Memory B cell (primary cell): ENCODE data around the gene FBXO3.
"Not testable (repeated sequence)": the region's sequence is repeated elsewhere in the genome, so short reads cannot be mapped to it uniquely, and the experiment has no call there.

ENCODE experiments used
- ATAC-seq: fragments of 150-1000 bp; cut with Tn5 transposase; 2 replicates; pipeline ENCODE4 v1.10.0; 2021; ENCODE audit warnings: low read depth, mild to moderate bottlenecking, moderate library complexity
- DNase-seq, 2 donors: peaks; one replicate each; pipeline ENCODE4 v3.0.0; 2022; ENCODE audit warnings: low spot score in 2 of 2
- H3K27ac Mint-ChIP-seq: one replicate; pipeline ENCODE4 v1.8.0; 2022; ENCODE audit warnings: mild to moderate bottlenecking, moderate library complexity, mixed read lengths
- H3K27me3 Mint-ChIP-seq: one replicate; pipeline ENCODE4 v1.8.0; 2022; ENCODE audit warnings: mixed read lengths
- H3K36me3 Mint-ChIP-seq: one replicate; pipeline ENCODE4 v1.8.0; 2022; ENCODE audit warnings: mild to moderate bottlenecking, mixed read lengths
- H3K4me1 Mint-ChIP-seq: one replicate; pipeline ENCODE4 v1.8.0; 2022; ENCODE audit warnings: mixed read lengths
- H3K4me3 Mint-ChIP-seq: one replicate; pipeline ENCODE4 v1.8.0; 2022; ENCODE audit warnings: mild to moderate bottlenecking, moderate library complexity, mixed read lengths
- H3K9me3 Mint-ChIP-seq: one replicate; pipeline ENCODE4 v1.8.0; 2022; ENCODE audit warnings: mixed read lengths

FBXO3 gene

DNA sequence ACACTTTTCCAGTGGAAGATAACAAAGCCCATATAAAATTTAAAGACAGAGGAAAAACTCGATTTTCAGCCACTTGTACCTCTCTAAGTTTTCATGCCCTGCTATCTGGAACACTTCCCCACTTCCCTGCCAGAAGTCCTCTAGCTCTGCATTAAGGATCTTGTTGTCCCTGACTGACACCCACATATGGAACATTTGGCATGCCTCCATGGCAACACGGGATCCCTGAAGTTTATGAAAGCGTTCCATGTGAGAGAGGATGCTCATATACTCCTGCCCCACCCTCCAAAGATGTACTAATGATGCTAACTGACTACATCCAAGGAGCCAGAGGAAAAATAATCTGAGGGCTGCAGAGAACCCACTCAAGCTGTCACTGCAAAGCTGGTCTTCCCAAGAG, 64.9 kb downstream of the FBXO3 start:
- Mint-ChIP-seq H3K27ac (no peak overlapping the region), H3K27me3 (no peaks in the 10 kb centered on the region), H3K4me1 (no peaks in the 10 kb centered on the region), H3K4me3 (no peak overlapping the region), H3K9me3 (no peaks in the 10 kb centered on the region), H3K36me3 (peaks cover 20% of the 10 kb centered on the region)
- DNase-seq (no peak), ATAC-seq (no peak)

DNA sequence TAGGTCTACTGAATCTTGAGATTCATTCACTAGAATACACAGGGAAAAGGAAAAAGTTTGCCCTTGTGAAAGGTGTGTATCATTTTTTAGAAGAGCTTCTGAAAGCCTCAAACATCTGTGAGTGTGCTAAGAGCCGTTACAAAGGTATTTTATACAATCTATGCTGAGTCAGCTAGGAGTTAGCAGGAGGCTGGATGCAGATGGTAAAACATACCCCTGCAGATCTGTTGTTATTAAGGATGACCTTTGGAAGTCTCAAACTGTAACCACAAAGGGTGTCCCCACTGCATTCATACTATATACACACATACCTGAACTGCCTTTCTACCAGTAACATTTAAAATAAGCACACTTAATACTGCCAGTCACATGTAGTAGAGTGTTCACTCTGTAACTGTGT, 65.3 kb downstream of the FBXO3 start:
- no peaks in the 10 kb centered on the region for H3K4me1 Mint-ChIP-seq
- H3K4me3 Mint-ChIP-seq = no peak overlapping the region
- H3K27me3 Mint-ChIP-seq = no peaks in the 10 kb centered on the region
- ATAC-seq (no peak), DNase-seq (no peak)
- H3K9me3 Mint-ChIP-seq = no peaks in the 10 kb centered on the region
- H3K27ac Mint-ChIP-seq = no peak overlapping the region
- peaks cover 17% of the 10 kb centered on the region for H3K36me3 Mint-ChIP-seq

DNA sequence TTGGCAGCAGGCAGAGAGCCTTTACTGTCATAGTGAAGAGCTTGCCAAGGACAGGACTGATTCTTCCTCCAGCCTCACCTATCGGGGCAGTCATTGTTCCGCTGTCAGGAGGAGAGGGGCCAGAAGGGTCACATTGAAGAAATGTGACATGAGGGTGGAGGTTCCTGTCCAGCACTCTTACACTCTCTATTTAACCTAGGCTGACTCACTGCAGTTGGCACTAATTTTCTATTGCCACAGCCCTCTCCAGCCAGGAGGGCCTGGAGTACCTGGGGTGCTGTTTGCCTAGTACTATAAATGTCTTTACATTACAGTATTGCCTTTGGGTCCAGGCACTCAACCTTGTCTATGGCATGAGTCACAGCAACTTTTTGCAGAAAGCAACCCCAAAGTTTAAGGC, 66.5 kb downstream of the FBXO3 start:
- ATAC-seq, H3K4me1 Mint-ChIP-seq, H3K27ac Mint-ChIP-seq, H3K4me3 Mint-ChIP-seq, H3K27me3 Mint-ChIP-seq, DNase-seq, H3K9me3 Mint-ChIP-seq: not testable (repeated sequence)
- peaks cover 15% of the 10 kb centered on the region for H3K36me3 Mint-ChIP-seq

DNA sequence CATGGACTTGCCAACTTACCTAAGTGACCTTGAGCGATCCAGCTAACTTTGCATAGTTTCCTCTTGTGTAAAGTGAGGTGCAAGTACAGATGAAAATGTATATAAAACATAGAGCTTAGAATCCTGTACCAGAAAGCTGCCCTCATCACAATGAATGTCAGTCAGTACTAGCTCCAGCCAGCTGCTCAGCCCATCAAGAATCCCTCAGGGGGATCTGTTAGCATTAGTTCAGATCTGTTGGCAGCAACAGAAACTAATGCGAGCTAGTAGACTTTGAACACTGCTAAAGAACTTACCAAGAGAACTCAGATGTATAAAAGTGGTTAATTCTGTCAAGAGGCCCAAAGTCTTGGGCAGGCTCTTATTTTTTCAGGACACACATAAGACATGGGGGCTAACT, 67.4 kb downstream of the FBXO3 start:
- Mint-ChIP-seq H3K4me3 (no peak overlapping the region), H3K27ac (no peak overlapping the region), H3K27me3 (no peaks in the 10 kb centered on the region), H3K4me1 (no peaks in the 10 kb centered on the region), H3K9me3 (no peaks in the 10 kb centered on the region), H3K36me3 (peaks cover 13% of the 10 kb centered on the region)
- DNase-seq = no peak
- ATAC-seq = no peak

DNA sequence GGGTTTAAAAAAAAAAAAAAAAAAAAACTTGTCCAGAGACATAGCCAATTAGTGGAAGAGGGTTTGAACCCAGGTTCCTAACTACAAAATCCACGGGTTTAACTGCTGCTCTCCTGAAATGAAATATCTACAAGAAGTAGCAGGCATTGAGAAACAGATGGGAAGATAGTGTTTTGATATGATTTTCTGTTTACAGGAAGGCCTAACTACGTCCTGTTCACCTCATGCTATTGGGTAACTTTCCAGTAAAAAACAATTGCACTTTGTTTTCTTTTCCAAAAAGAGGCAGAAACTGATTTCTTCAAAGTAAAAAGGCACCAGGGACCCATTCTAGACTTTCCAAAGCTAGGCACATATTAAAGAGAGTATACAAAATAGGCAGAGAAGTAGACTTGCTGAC, 67.8 kb downstream of the FBXO3 start:
- Mint-ChIP-seq H3K9me3 (no peaks in the 10 kb centered on the region), H3K27ac (no peak overlapping the region), H3K27me3 (no peaks in the 10 kb centered on the region), H3K4me1 (peaks cover 2% of the 10 kb centered on the region), H3K4me3 (no peak overlapping the region), H3K36me3 (peaks cover 13% of the 10 kb centered on the region)
- DNase-seq (no peak), ATAC-seq (no peak)

GRCh38 chr11:33704240-33705002, 69.9 kb downstream of the FBXO3 start:
- H3K27me3 Mint-ChIP-seq = peaks cover 2% of the 10 kb centered on the region
- no peak overlapping the region for H3K27ac Mint-ChIP-seq
- H3K4me3 Mint-ChIP-seq = no peak overlapping the region
- DNase-seq (no peak), ATAC-seq (no peak)
- peaks cover 13% of the 10 kb centered on the region for H3K4me1 Mint-ChIP-seq
- peaks cover 8% of the 10 kb centered on the region for H3K36me3 Mint-ChIP-seq
- no peaks in the 10 kb centered on the region for H3K9me3 Mint-ChIP-seq

DNA sequence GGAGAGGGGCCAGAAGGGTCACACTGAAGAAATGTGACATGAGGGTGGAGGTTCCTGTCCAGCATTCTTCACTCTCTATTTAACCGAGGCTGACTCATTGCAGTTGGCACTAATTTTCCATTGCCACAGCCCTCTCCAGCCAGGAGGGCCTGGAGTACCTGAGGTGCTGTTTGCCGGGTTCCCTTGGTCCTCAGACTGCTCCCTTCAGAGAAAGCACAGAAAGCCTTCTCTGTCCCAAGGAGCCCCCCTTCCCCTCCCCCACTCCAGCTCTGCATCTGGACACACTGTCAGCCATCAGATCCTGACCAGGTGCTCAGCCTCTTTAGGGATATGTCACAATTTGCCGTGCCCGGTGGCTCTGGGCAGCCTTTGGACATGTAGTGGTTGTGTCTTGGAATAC, 70.5 kb downstream of the FBXO3 start:
- peaks cover 2% of the 10 kb centered on the region for H3K27me3 Mint-ChIP-seq
- no peak overlapping the region for H3K27ac Mint-ChIP-seq
- DNase-seq = no peak
- H3K9me3 Mint-ChIP-seq = no peaks in the 10 kb centered on the region
- no peak overlapping the region for H3K4me3 Mint-ChIP-seq
- no peak for ATAC-seq
- H3K36me3 Mint-ChIP-seq = peaks cover 3% of the 10 kb centered on the region
- peaks cover 13% of the 10 kb centered on the region for H3K4me1 Mint-ChIP-seq

DNA sequence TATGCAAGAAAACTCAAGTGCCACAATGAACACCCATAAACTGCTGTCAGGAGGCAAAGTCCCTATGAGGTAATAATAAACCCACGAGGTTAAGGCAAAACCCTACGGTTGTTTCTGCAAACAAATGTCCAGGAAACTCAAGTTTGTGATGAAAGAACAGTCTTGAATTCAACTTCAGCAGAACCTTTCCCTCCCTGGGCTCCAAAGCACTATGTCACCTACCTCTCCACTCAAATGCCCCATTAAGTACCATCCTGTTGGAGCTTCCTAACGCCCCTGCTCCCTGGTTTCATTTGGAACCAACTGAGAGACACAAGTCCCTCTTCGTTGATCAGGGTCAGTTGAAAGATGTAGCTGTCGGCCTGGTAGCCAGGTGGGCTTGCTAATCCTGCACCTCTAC, 71.1 kb downstream of the FBXO3 start:
- no peaks in the 10 kb centered on the region for H3K9me3 Mint-ChIP-seq
- H3K4me3 Mint-ChIP-seq = no peak overlapping the region
- no peak overlapping the region for H3K27ac Mint-ChIP-seq
- H3K27me3 Mint-ChIP-seq = peaks cover 2% of the 10 kb centered on the region
- DNase-seq (no peak), ATAC-seq (no peak)
- H3K36me3 Mint-ChIP-seq = no peaks in the 10 kb centered on the region
- peaks cover 13% of the 10 kb centered on the region for H3K4me1 Mint-ChIP-seq

- DNase-seq (no peak), ATAC-seq (no peak)
Measured at GRCh38 chr11:33701302-33702230, 72.8 kb downstream of the FBXO3 start.

DNA sequence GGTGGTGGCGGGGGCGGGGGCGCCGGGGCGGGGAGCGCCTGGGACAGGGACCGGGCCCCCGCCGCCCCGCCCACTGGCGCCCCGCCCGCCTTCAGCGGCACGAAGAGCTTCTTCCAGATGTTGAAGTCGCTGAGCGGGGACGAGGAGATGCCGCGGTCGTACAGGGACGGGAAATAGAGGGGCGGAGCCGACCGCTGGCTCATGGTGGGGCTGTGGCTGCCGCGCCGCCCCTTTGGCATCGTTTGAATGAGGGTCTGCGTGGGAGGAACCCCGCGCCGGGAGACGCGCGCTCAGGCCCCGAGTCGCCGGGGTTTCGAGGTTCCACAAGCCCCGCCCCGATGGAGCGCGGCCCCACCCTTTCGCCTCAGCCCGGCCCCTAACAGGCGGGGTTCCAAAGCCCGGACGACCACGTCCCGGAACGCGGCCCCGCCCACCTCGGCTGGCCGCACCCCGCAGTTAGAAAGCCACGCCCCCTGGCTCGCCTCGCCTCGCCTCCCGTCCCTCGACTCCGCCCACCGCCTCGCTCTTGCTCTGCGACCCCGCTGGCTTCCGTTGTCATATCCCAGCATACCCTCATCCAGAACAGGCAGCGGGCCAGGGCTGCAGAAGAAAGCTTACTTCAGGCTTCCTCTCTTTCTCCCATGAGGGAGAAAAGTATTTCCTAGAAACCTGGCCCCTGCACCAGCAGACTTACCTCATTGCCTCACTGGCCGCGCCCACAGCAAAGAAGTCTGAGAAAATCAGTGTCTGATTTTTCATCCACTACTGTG, 73.6 kb downstream of the FBXO3 start, which contains the start of gene C11orf91:
TSS of gene C11orf91 (minus strand) at position 325 of the 770 bp plus-strand sequence. CDS start at position 239, 86 bp downstream.
- peak; percentile 91 to 94 for DNase-seq
- ATAC-seq = peak; percentile 91
- Mint-ChIP-seq H3K36me3 (no peaks in the 10 kb centered on the region), H3K4me1 (peaks cover 25% of the 10 kb centered on the region), H3K4me3 (peak within 1 kb of the TSS; percentile 94), H3K27ac (peak within 1 kb of the TSS; percentile 45), H3K9me3 (no peaks in the 10 kb centered on the region), H3K27me3 (peaks cover 5% of the 10 kb centered on the region)

More at GRCh38 chr11:33701302-33702230, 72.8 kb downstream of the FBXO3 start:
- peak overlapping the region; percentile 94 for H3K4me3 Mint-ChIP-seq
- H3K27ac Mint-ChIP-seq = peak overlapping the region; percentile 45
- H3K4me1 Mint-ChIP-seq = peaks cover 21% of the 10 kb centered on the region
- peaks cover 2% of the 10 kb centered on the region for H3K27me3 Mint-ChIP-seq
- no peaks in the 10 kb centered on the region for H3K36me3 Mint-ChIP-seq
- no peaks in the 10 kb centered on the region for H3K9me3 Mint-ChIP-seq

DNA sequence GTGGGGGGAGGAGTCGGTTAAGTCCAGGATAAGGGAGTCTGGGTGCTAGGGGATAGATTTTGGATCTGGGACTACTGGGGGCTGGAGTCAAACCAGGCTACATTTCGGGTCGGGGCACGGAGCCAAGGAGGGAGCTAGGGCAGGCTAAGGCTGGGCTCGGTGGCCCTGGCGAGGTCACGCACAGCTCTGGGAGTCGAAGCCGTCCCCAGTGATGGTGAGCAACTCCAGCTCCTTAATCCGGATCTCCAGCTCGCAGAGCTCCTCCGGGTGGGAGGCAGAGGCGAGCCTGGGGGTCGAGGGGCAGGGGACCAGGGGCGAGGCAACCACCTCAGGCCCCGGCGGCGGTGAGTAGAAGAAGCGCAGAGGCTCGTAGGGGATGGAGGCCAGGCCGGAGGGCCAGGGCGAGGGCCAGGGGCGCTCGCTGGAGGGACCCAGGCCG, 74.2 kb downstream of the FBXO3 start:
- H3K9me3 Mint-ChIP-seq = no peaks in the 10 kb centered on the region
- peaks cover 25% of the 10 kb centered on the region for H3K4me1 Mint-ChIP-seq
- ATAC-seq (no peak), DNase-seq (peak in 1 of 2 donors; percentile 26)
- H3K36me3 Mint-ChIP-seq = no peaks in the 10 kb centered on the region
- peak overlapping the region; percentile 94 for H3K4me3 Mint-ChIP-seq
- H3K27me3 Mint-ChIP-seq = peaks cover 5% of the 10 kb centered on the region
- H3K27ac Mint-ChIP-seq = no peak overlapping the region

DNA sequence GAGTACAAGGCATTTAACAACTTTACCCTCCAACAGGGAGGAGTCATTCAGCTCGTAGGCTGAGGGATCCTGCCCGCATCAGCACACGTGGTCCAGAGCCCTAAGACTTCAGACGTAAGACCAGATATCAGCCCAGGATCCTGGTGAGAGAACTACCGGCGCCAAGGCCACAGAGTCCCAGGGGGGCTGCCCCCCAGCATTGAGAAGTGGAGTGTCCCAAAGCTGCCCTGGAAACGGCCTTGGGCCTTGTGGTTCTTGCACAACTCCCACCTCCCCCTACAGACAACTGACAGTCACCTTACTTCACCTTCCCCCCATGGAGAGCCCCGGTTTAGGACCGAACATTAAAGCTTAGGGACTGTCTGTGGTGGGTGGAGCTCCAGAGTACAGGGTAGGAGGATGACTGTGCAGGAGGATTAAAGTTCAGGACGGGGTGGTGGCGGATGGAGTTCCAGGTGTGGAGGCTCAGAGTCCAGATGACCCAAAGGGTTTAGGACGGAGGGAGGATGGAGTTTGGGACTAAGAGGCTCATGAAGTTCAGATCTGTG, 74.7 kb downstream of the FBXO3 start:
- Mint-ChIP-seq H3K4me1 (peaks cover 25% of the 10 kb centered on the region), H3K9me3 (no peaks in the 10 kb centered on the region), H3K27ac (no peak overlapping the region), H3K36me3 (no peaks in the 10 kb centered on the region), H3K27me3 (peaks cover 5% of the 10 kb centered on the region), H3K4me3 (peak overlapping the region; percentile 94)
- ATAC-seq (no peak), DNase-seq (peak in 1 of 2 donors; percentile 16)

DNA sequence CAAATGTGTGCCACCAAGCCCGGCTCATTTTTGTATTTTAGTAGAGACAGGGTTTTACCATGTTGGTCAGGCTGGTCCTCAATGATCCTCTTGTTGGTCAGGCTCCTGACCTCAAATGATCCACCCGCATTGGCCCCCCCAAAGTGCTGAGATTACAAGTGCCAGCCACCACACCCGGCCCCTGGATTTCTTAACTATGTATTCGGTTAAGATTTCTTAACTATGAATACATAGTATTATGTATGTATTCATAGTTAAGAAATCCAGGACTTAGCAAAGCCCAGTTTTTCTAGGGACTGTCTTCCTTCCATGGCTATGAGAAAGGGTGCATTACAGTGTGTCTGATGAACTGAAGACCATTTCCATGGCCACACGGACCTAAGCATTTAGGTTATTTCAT, 75.4 kb downstream of the FBXO3 start:
- H3K4me1 Mint-ChIP-seq = peaks cover 25% of the 10 kb centered on the region
- ATAC-seq = no peak
- no peak overlapping the region for H3K4me3 Mint-ChIP-seq
- H3K27me3 Mint-ChIP-seq = peaks cover 5% of the 10 kb centered on the region
- H3K36me3 Mint-ChIP-seq = no peaks in the 10 kb centered on the region
- DNase-seq = no peak
- H3K9me3 Mint-ChIP-seq = no peaks in the 10 kb centered on the region
- no peak overlapping the region for H3K27ac Mint-ChIP-seq
